WTC11 (cell line): ENCODE data around the gene CLIP1. TPM values are rescaled to one million over a fixed set of nuclear protein-coding genes. Genes with fewer than 3 reads are reported as not detected.

ENCODE experiments used
- ATAC-seq: fragments of 200-7000 bp; cut with Tn5 transposase; 2 replicates; pipeline ENCODE4 v1.10.0; 2021; ENCODE audit warnings: mild to moderate bottlenecking, moderate library complexity
- CTCF ChIA-PET: fragments of 300-600 bp; sonication (Branson Sonifier 250); formaldehyde crosslinking; loops from one replicate; lab custom pipeline; 2021; ENCODE audit warnings: antibody characterized with exemption; lab: Charles Lee
- POLR2A ChIA-PET: fragments of 350-600 bp; sonication (Branson Sonifier 250); formaldehyde crosslinking; loops from one replicate; lab custom pipeline; 2021; ENCODE audit warnings: antibody characterized with exemption; lab: Charles Lee
- DNase-seq: peaks from one replicate; pipeline ENCODE4 v3.0.0; 2021; ENCODE audit warnings: low spot score
- H3K27ac Mint-ChIP-seq: 2 replicates; pipeline ENCODE4 v1.8.0; 2021; ENCODE audit warnings: mixed read lengths
- H3K27me3 Mint-ChIP-seq: 2 replicates; pipeline ENCODE4 v1.8.0; 2021; ENCODE audit warnings: low read depth, mild to moderate bottlenecking, moderate library complexity, mixed read lengths
- H3K36me3 Mint-ChIP-seq: 2 replicates; pipeline ENCODE4 v1.8.0; 2021; ENCODE audit warnings: mixed read lengths
- H3K4me1 Mint-ChIP-seq: 2 replicates; pipeline ENCODE4 v1.8.0; 2022; ENCODE audit warnings: mixed read lengths
- H3K4me3 Mint-ChIP-seq: 2 replicates; pipeline ENCODE4 v1.8.0; 2021; ENCODE audit warnings: mild to moderate bottlenecking, moderate library complexity, mixed read lengths
- H3K9me3 Mint-ChIP-seq: 2 replicates; pipeline ENCODE4 v1.8.0; 2021; ENCODE audit warnings: mixed read lengths
- CBFB ChIP-seq: sonication (generic); formaldehyde crosslinking; IDR thresholded peaks from 2 replicates; pipeline ENCODE4 v1.8.1; 2022; ENCODE audit warnings: mild to moderate bottlenecking, low read depth, missing genetic modification reagents
- ELF4 ChIP-seq: sonication (generic); formaldehyde crosslinking; IDR thresholded peaks from 2 replicates; pipeline ENCODE4 v1.8.1; 2022; ENCODE audit warnings: low read depth, mild to moderate bottlenecking, moderate library complexity, missing genetic modification reagents
- ERG ChIP-seq: fragments of 250-450 bp; sonication (Bioruptor Pico); IDR thresholded peaks from 2 replicates; pipeline ENCODE4 v1.8.0; 2021; ENCODE audit warnings: mild to moderate bottlenecking
- ETV6 ChIP-seq: sonication (generic); formaldehyde crosslinking; IDR thresholded peaks from 2 replicates; pipeline ENCODE4 v1.8.1; 2022; ENCODE audit warnings: mild to moderate bottlenecking, missing genetic modification reagents
- FOXK1 ChIP-seq: sonication (generic); formaldehyde crosslinking; IDR thresholded peaks from 2 replicates; pipeline ENCODE4 v1.8.0; 2022; ENCODE audit warnings: mild to moderate bottlenecking, moderate library complexity, missing genetic modification reagents
- GTF2I ChIP-seq: fragments of 250-450 bp; sonication (Bioruptor Pico); conservative IDR thresholded peaks from 2 replicates; pipeline ENCODE4 v1.4.0; 2021; ENCODE audit warnings: mild to moderate bottlenecking
- HMGXB4 ChIP-seq: sonication (generic); formaldehyde crosslinking; IDR thresholded peaks from 2 replicates; pipeline ENCODE4 v1.8.1; 2023; ENCODE audit warnings: mild to moderate bottlenecking, moderate library complexity, missing genetic modification reagents
- JUN ChIP-seq: sonication (generic); formaldehyde crosslinking; IDR thresholded peaks from 2 replicates; pipeline ENCODE4 v1.8.0; 2023; ENCODE audit warnings: mild to moderate bottlenecking, missing genetic modification reagents
- NFE2L1 ChIP-seq: sonication (generic); formaldehyde crosslinking; IDR thresholded peaks from 2 replicates; pipeline ENCODE4 v1.8.1; 2023; ENCODE audit warnings: missing genetic modification reagents
- SP1 ChIP-seq: sonication (generic); formaldehyde crosslinking; conservative IDR thresholded peaks from 2 replicates; pipeline ENCODE4 v1.8.1; 2022; ENCODE audit warnings: missing genetic modification reagents
- ZBTB21 ChIP-seq: sonication (generic); formaldehyde crosslinking; IDR thresholded peaks from 2 replicates; pipeline ENCODE4 v1.8.1; 2023; ENCODE audit warnings: mild to moderate bottlenecking, missing genetic modification reagents, borderline replicate concordance
- ZMAT4 ChIP-seq: fragments of 250-450 bp; sonication (Bioruptor Pico); IDR thresholded peaks from 2 replicates; pipeline ENCODE4 v1.9.0; 2021; ENCODE audit warnings: mild to moderate bottlenecking
- ZNF121 ChIP-seq: sonication (generic); formaldehyde crosslinking; IDR thresholded peaks from 2 replicates; pipeline ENCODE4 v1.8.0; 2023; ENCODE audit warnings: missing genetic modification reagents
- ZNF423 ChIP-seq: fragments of 250-450 bp; sonication (Bioruptor Pico); IDR thresholded peaks from 2 replicates; pipeline ENCODE4 v2.1.2; 2022; ENCODE audit warnings: mild to moderate bottlenecking, moderate library complexity
- total RNA-seq: library from RNA; stranded (reverse); gene quantifications from 3 replicates; pipeline ENCODE4 v1.2.3, GENCODE V29; 2021
- TF ChIP-seq, protein P1 (sequence below): sonication (generic); formaldehyde crosslinking; conservative IDR thresholded peaks from 2 replicates; pipeline ENCODE4 v1.8.1; 2022; ENCODE audit warnings: mild to moderate bottlenecking, missing genetic modification reagents
- TF ChIP-seq, protein P2 (sequence below): fragments of 250-450 bp; sonication (Bioruptor Pico); IDR thresholded peaks from 2 replicates; pipeline ENCODE4 v1.9.0; 2021; ENCODE audit warnings: moderate library complexity, mild to moderate bottlenecking, inconsistent platforms, borderline replicate concordance
- TF ChIP-seq, protein P3 (sequence below): sonication (generic); formaldehyde crosslinking; IDR thresholded peaks from 2 replicates; pipeline ENCODE4 v1.8.0; 2022; ENCODE audit warnings: mild to moderate bottlenecking, missing genetic modification reagents
- TF ChIP-seq, protein P4 (sequence below): sonication (generic); formaldehyde crosslinking; IDR thresholded peaks from 2 replicates; pipeline ENCODE4 v1.8.1; 2022; ENCODE audit warnings: low read depth, mild to moderate bottlenecking, moderate library complexity, missing genetic modification reagents, borderline replicate concordance
- TF ChIP-seq, protein P5 (sequence below): sonication (generic); formaldehyde crosslinking; IDR thresholded peaks from 2 replicates; pipeline ENCODE4 v1.8.1; 2022; ENCODE audit warnings: mild to moderate bottlenecking, moderate library complexity, missing genetic modification reagents

CLIP1 gene
- total RNA-seq, 1 experiment from 2014 or later = 24.9 TPM

DNA sequence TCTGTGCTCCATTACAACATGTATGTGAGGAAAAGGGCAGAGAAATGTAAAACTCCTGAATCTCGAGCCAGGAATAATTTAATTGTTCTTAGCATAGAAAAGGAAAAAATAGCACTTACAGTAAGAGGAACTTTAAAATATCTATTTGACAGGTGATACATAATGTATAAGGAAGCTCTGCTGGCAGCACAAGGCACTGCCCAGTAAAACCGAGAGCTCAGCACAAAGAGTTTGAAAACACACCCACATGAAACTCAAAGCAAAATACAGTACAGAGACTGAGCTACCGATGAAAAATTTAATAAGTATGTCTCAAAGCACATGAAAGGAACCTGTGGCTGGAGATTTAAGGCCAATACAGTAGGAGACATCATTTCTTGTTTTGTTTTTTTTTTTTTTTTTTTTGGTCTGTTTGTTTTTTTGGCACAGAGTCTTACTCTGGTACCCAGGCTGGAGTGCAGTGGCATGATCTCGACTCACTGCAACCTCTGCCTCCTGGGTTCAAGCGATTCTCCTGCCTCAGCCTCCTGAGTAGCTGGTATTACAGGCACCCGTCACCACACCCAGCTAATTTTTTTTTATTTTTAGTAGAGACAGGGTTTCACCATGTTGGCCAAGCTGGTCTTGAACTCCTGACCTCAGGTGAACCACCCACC lies 19.2 kb downstream of the CLIP1 start:
- Mint-ChIP-seq H3K4me1 (peaks cover 17% of the 10 kb centered on the region), H3K9me3 (no peaks in the 10 kb centered on the region), H3K27ac (no peak overlapping the region), H3K36me3 (no peaks in the 10 kb centered on the region), H3K4me3 (no peak overlapping the region), H3K27me3 (no peaks in the 10 kb centered on the region)
- no peak for TF ChIP-seq FOXK1 (CRISPR knock-in tag)
- no peak for TF ChIP-seq ERG (CRISPR knock-in tag)
- no peak for TF ChIP-seq ETV6
- TF ChIP-seq SP1 = no peak
- TF ChIP-seq, protein P1, sequence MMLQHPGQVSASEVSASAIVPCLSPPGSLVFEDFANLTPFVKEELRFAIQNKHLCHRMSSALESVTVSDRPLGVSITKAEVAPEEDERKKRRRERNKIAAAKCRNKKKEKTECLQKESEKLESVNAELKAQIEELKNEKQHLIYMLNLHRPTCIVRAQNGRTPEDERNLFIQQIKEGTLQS (CRISPR knock-in tag) = no peak
- TF ChIP-seq ELF4 (CRISPR knock-in tag) = no peak
- TF ChIP-seq, protein P2, sequence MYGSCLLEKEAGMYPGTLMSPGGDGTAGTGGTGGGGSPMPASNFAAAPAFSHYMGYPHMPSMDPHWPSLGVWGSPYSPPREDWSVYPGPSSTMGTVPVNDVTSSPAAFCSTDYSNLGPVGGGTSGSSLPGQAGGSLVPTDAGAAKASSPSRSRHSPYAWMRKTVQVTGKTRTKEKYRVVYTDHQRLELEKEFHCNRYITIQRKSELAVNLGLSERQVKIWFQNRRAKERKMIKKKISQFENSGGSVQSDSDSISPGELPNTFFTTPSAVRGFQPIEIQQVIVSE (CRISPR knock-in tag) = no peak
- TF ChIP-seq JUN = no peak
- TF ChIP-seq, protein P3, sequence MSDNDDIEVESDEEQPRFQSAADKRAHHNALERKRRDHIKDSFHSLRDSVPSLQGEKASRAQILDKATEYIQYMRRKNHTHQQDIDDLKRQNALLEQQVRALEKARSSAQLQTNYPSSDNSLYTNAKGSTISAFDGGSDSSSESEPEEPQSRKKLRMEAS = no peak
- no peak for TF ChIP-seq ZNF423 (CRISPR knock-in tag)
- TF ChIP-seq, protein P4, sequence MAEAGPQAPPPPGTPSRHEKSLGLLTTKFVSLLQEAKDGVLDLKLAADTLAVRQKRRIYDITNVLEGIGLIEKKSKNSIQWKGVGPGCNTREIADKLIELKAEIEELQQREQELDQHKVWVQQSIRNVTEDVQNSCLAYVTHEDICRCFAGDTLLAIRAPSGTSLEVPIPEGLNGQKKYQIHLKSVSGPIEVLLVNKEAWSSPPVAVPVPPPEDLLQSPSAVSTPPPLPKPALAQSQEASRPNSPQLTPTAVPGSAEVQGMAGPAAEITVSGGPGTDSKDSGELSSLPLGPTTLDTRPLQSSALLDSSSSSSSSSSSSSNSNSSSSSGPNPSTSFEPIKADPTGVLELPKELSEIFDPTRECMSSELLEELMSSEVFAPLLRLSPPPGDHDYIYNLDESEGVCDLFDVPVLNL (CRISPR knock-in tag) = no peak
- no peak for TF ChIP-seq ZMAT4 (CRISPR knock-in tag)
- POLR2A ChIA-PET = no interaction called here
- CTCF ChIA-PET = interaction anchor here (0.6 to 6.5 kb wide), 3 partner anchors 49 to 69 kb away, joined by 3 to 126 read pairs (median 3); no protein-coding TSS in a partner anchor
- no peak for ATAC-seq
- DNase-seq = no peak

- H3K27ac Mint-ChIP-seq = no peak overlapping the region
Observed at GRCh38 chr12:122402264-122402663, 20.2 kb downstream of the CLIP1 start.

DNA sequence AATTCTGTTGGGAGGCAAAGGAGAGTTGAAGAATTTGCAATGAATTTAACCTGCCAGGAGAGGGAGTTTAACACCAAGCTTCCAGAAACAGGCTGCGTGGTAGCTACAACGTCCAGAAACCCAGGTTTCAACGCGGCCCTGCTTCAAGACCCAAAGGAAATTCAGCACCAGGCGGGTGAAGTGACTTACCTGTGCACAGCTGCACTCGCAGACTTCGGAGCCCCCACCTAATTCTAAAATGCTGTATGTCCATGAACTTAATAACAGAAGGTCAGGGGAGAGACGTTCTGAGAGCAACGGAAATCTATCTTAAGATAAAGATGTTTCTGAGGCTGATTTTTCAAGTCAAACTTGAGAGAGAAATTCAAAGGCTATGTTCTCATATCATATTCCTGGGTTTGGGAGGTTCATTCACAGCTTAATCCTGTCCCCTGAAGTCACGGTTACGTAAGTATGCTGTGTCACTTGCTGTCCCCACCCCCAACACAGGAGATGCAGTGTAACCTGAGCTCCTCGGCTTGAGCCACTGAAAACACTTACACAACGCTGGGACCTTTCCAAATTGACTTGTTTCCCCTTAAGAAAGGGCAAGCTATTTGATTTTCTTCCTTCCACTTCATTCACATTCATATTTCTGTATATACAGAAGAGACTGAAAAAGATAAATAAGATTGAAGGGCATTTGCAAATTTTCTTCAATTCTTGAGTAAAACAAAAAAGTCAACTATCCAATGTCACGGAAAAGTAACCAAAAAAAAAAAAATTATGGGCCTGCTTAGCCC lies 22.7 kb downstream of the CLIP1 start:
- peak; percentile 85 for ATAC-seq
- Mint-ChIP-seq H3K4me3 (peak overlapping the region; percentile 68), H3K36me3 (no peaks in the 10 kb centered on the region), H3K27ac (peak overlapping the region; percentile 91), H3K9me3 (no peaks in the 10 kb centered on the region), H3K27me3 (no peaks in the 10 kb centered on the region), H3K4me1 (peaks cover 17% of the 10 kb centered on the region)
- CTCF ChIA-PET = interaction anchor here (0.6 to 6.5 kb wide), 27 partner anchors 9 to 203 kb away, joined by 3 to 126 read pairs (median 3); partner anchors contain the start of genes CLIP1 and ZCCHC8
- peak; percentile 56 for DNase-seq
- POLR2A ChIA-PET = interaction anchor here (0.8 to 3.0 kb wide), 5 partner anchors 13 to 127 kb away, joined by 4 to 19 read pairs (median 9); partner anchors contain the start of genes CLIP1, KNTC1, RSRC2 and ZCCHC8
- TF ChIP-seq ERG (CRISPR knock-in tag) (0 out of 2 replicates have a peak, but pooled peaks have one; percentile 49), NFE2L1 (CRISPR knock-in tag) (0 out of 2 replicates have a peak, but pooled peaks have one; percentile 54), HMGXB4 (CRISPR knock-in tag) (0 out of 2 replicates have a peak, but pooled peaks have one; percentile 54), GTF2I (CRISPR knock-in tag) (peak; percentile 58; the same call in 1 of the 2 replicates), CBFB (CRISPR knock-in tag) (no peak)
- TF ChIP-seq, protein P5, sequence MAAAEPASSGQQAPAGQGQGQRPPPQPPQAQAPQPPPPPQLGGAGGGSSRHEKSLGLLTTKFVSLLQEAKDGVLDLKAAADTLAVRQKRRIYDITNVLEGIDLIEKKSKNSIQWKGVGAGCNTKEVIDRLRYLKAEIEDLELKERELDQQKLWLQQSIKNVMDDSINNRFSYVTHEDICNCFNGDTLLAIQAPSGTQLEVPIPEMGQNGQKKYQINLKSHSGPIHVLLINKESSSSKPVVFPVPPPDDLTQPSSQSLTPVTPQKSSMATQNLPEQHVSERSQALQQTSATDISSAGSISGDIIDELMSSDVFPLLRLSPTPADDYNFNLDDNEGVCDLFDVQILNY (CRISPR knock-in tag) = no peak

More at GRCh38 chr12:122402264-122402663, 20.2 kb downstream of the CLIP1 start:
- Mint-ChIP-seq H3K27me3 (no peaks in the 10 kb centered on the region), H3K4me3 (no peak overlapping the region), H3K4me1 (peaks cover 17% of the 10 kb centered on the region), H3K36me3 (no peaks in the 10 kb centered on the region), H3K9me3 (no peaks in the 10 kb centered on the region)
- TF ChIP-seq ZBTB21 (CRISPR knock-in tag) (no peak), ZNF121 (CRISPR knock-in tag) (0 out of 2 replicates have a peak, but pooled peaks have one; percentile 36)
- POLR2A ChIA-PET = no interaction called here
- ATAC-seq (no peak), DNase-seq (no peak)
- CTCF ChIA-PET = interaction anchor here (6.5 kb wide), 1 partner anchor 70 kb away, joined by 126 read pairs; no protein-coding TSS in a partner anchor
